Measurements from ENCODE around the gene SNX4. TPM values are rescaled to one million over a fixed set of nuclear protein-coding genes. Genes with fewer than 3 reads are reported as not detected.
"Not testable (repeated sequence)": the region's sequence is repeated elsewhere in the genome, so short reads cannot be mapped to it uniquely, and the experiment has no call there.

Gene SNX4
- total RNA-seq, 2 experiments from 2014 or later, result 46.2 to 46.9 TPM

DNA sequence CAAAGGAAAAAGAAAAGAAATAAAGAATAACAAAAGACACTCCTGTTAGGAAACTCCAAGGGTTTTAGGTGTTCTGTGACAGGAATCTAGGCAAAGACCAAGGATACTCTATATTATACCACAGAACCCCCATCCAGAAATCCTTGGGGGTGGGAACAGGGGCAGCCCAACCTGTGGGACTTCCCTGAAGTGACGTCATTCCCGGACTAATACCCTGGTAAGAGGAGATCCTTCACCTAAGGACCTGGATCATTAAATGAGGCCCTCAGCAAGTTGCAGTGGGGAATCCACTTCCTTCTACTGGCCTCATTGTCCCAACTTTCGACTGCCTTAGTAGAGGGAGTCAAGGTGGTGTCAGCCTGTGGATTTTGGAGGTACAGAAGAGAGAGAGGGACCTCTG is 103.8 kb downstream of the SNX4 start:
- CTCF ChIA-PET, result no interaction called here
- POLR2A ChIA-PET, result no interaction called here

DNA sequence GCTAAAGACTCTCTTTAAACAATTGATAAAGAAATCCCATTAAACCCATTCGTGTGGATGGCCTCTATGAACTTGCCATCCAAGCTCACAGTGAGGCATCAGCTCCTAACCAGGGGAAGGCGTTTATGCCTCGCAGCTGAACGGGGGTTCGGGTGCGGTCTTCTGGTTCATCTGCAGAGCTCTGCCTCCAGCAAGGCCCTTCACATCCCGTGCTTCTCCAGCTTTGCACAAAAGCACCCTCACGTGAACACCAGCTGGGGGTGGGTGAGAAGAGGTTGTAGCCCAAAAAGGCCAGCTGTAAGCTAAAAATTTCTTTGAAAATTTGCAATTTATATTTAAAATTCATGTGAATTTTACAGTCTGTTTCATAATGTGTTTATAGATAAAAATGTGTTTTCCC is 105.3 kb downstream of the SNX4 start:
- POLR2A ChIA-PET, result interaction anchor here (0.6 kb wide), 1 partner anchor 79 kb away, joined by 3 read pairs; no protein-coding TSS in a partner anchor
- CTCF ChIA-PET, result interaction anchor here (1.1 to 1.2 kb wide), 2 partner anchors 14 to 171 kb away, joined by 3 read pairs; no protein-coding TSS in a partner anchor

DNA sequence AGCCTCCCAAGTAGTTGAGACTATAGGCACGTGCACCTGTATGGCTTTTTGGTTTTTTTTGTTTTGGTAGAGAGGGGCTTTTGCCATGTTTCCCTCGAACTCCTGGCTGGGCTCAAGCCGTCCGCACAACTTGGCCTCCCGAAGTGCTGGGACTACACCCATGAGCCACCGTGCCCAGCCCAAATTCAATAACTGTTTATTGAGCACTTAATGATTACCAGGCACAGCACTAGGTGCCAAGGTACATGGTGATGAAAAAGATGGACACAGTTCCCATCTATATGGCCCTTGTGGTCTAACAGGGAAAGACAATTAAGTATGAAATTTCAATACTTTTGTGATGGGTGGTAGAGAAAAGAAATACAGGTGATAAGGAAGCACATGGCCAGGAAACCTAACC is 109.1 kb downstream of the SNX4 start:
- CTCF ChIA-PET, result interaction anchor here (0.6 kb wide), 1 partner anchor 44 kb away, joined by 3 read pairs; no protein-coding TSS in a partner anchor
- POLR2A ChIA-PET, result no interaction called here

- ChIA-PET CTCF (no interaction called here), POLR2A (interaction anchor here (0.6 kb wide), 1 partner anchor 167 kb away, joined by 10 read pairs; no protein-coding TSS in a partner anchor)
These were observed 113.9 kb downstream of the SNX4 start for GRCh38 chr3:125406070-125406469.

DNA sequence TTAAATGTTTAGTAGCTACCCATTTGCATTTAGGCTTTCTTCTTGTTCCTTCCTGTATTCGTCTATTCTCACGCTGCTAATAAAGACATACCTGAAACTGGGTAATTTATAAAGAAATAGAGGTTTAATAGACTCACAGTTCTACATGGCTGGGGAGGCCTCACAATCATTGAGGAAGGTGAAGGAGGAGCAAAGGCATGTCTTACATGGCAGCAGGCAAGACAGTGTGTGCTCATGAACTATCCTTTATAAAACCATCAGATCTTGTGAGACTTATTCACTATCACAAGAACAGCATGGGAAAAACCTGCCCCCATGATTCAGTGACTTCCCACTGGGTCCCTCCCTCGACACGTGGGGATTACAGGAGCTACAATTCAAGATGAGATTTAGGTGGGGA is 114.5 kb downstream of the SNX4 start:
- POLR2A ChIA-PET, result interaction anchor here (0.6 kb wide), 1 partner anchor 168 kb away, joined by 10 read pairs; no protein-coding TSS in a partner anchor
- CTCF ChIA-PET, result not testable (repeated sequence)

DNA sequence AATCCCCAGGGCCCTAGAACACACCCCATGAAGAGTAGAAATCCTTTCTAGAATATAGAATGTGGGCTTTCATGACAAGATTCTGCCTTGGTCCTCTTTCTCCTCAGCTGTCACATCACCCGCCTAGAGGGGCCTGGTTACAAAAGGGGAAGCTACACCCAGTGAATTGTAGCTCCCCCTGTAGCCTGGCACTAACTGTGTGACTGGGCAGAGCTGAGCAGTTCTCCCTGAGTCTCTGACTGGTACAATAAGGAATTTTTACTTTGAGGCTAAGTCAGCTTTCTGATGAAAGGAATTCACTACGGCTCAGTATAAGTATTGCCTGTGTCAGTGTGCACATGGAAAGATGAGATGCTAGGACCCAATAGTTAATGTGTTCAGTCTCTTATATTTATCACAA is 116.2 kb downstream of the SNX4 start:
- CTCF ChIA-PET, result no interaction called here
- POLR2A ChIA-PET, result no interaction called here

GRCh38 chr3:125402639-125403038 is 117.4 kb downstream of the SNX4 start:
- CTCF ChIA-PET, result no interaction called here
- POLR2A ChIA-PET, result no interaction called here

DNA sequence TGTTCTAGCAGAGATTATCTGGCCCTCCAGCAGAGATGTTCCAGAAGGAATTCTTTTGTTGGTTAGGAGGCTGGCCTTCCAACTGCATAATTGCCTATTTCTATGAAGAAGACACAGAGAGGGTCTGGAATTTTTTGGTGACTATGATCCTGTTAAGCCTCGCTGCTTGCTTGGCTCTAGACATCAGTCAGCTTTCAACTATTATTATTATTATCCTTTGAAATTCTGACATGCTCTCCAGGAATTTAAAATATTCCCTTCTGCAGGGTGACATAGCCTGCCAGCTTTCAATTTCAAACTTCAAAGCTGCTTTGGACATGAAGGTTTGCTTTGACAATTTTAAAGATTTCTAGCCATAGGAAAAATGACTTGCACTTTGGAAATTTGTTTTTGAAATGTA is 118.6 kb downstream of the SNX4 start:
- CTCF ChIA-PET, result no interaction called here
- POLR2A ChIA-PET, result no interaction called here

GRCh38 chr3:125398952-125399351 is 121.0 kb downstream of the SNX4 start:
- CTCF ChIA-PET, result no interaction called here
- POLR2A ChIA-PET, result interaction anchor here (0.5 kb wide), 1 partner anchor 37 kb away, joined by 3 read pairs; no protein-coding TSS in a partner anchor

Other genes starting within 250 kb of the SNX4 start
- gene ZNF148, start 144.9 kb downstream of the SNX4 start, total RNA-seq, result 10 to 100 TPM; 34.7 to 36.5 TPM
- 10 to 100 TPM; 16.4 to 17.3 TPM for gene OSBPL11, start 75.3 kb upstream of the SNX4 start, total RNA-seq

Data from activated CD8-positive, alpha-beta memory T cell treated with anti-CD3 and anti-CD28 coated beads for 36 hours (primary cell).